ENCODE data around the gene NEDD9. TPM values are rescaled to one million over a fixed set of nuclear protein-coding genes. Genes with fewer than 3 reads are reported as not detected.

NEDD9 gene
- total RNA-seq, 2 donors from 2014 or later, result 63.5 to 64.9 TPM

GRCh38 chr6:11152581-11152980 is 79.9 kb downstream of the NEDD9 start:
- peaks cover 4% of the 10 kb centered on the region for H3K36me3 Mint-ChIP-seq (ENCODE audit: low read depth)
- peaks cover 10% of the 10 kb centered on the region for H3K4me1 Mint-ChIP-seq
- no peak overlapping the region for H3K4me3 Mint-ChIP-seq
- no peaks in the 10 kb centered on the region for H3K9me3 ChIP-seq (ENCODE audit: control insufficient read depth, low read length, poor library complexity, severe bottlenecking)
- H3K27ac Mint-ChIP-seq, result no peak overlapping the region
- no peaks in the 10 kb centered on the region for H3K27me3 Mint-ChIP-seq
- DNase-seq (no peak), ATAC-seq (no peak)

GRCh38 chr6:11151488-11151887 is 81.0 kb downstream of the NEDD9 start:
- DNase-seq (no peak), ATAC-seq (no peak)
- peaks cover 10% of the 10 kb centered on the region for H3K4me1 Mint-ChIP-seq
- peaks cover 4% of the 10 kb centered on the region for H3K36me3 Mint-ChIP-seq (ENCODE audit: low read depth)
- no peak overlapping the region for H3K27ac Mint-ChIP-seq
- no peak overlapping the region for H3K4me3 Mint-ChIP-seq
- H3K9me3 ChIP-seq (ENCODE audit: control insufficient read depth, low read length, poor library complexity, severe bottlenecking), result no peaks in the 10 kb centered on the region
- no peaks in the 10 kb centered on the region for H3K27me3 Mint-ChIP-seq

- Mint-ChIP-seq H3K4me3 (no peak overlapping the region), H3K27ac (no peak overlapping the region), H3K4me1 (peaks cover 8% of the 10 kb centered on the region), H3K27me3 (no peaks in the 10 kb centered on the region), H3K36me3 (ENCODE audit: low read depth) (peaks cover 4% of the 10 kb centered on the region)
- DNase-seq (no peak), ATAC-seq (no peak)
- H3K9me3 ChIP-seq (ENCODE audit: control insufficient read depth, low read length, poor library complexity, severe bottlenecking), result no peaks in the 10 kb centered on the region
Observed at GRCh38 chr6:11149551-11149950, 82.9 kb downstream of the NEDD9 start.

DNA sequence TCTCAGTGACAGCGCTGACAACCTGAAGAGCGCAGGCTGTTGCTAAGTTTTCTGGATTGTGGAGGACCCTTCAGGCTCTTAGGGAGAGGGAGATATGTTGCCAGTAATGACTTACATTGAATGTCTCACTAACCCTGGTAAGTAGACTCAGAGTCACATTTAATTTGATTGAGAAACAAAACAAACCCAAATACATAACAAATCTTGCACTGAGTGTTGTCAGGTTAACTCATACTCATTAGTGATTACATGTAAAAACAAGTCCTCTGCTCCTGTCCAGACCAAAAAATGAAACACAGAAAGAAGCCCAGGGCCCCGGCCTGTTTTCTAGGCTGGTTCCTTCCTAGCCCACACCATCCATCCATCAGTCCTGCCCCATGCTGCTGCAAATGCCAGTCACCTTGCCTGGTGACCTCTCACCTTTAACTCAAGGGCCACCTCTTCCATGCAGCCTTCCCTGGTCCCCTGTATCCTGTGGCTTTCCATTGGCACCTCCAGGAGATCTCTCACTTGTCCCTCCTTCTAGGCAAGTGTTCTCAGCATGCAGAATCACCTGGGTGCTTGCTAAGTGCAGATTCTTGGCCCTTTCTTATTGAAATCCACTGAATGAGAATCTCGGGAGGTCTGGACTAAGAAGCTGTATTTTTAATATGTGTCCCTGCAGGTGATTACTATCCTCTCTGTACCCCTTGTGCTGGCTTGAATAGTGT is 86.2 kb downstream of the NEDD9 start:
- Mint-ChIP-seq H3K4me1 (peaks cover 9% of the 10 kb centered on the region), H3K27ac (no peak overlapping the region), H3K4me3 (no peak overlapping the region), H3K27me3 (no peaks in the 10 kb centered on the region), H3K36me3 (ENCODE audit: low read depth) (peaks cover 2% of the 10 kb centered on the region)
- no peaks in the 10 kb centered on the region for H3K9me3 ChIP-seq (ENCODE audit: control insufficient read depth, low read length, poor library complexity, severe bottlenecking)
- ATAC-seq, result no peak
- no peak for DNase-seq

GRCh38 chr6:11144393-11144851 is 88.0 kb downstream of the NEDD9 start:
- no peak overlapping the region for H3K27ac Mint-ChIP-seq
- peak; percentile 52 to 68 (median 52) for DNase-seq
- H3K4me1 Mint-ChIP-seq, result peaks cover 7% of the 10 kb centered on the region
- H3K36me3 Mint-ChIP-seq (ENCODE audit: low read depth), result no peaks in the 10 kb centered on the region
- no peak overlapping the region for H3K4me3 Mint-ChIP-seq
- no peaks in the 10 kb centered on the region for H3K27me3 Mint-ChIP-seq
- ATAC-seq, result peak; percentile 86
- no peaks in the 10 kb centered on the region for H3K9me3 ChIP-seq (ENCODE audit: control insufficient read depth, low read length, poor library complexity, severe bottlenecking)

DNA sequence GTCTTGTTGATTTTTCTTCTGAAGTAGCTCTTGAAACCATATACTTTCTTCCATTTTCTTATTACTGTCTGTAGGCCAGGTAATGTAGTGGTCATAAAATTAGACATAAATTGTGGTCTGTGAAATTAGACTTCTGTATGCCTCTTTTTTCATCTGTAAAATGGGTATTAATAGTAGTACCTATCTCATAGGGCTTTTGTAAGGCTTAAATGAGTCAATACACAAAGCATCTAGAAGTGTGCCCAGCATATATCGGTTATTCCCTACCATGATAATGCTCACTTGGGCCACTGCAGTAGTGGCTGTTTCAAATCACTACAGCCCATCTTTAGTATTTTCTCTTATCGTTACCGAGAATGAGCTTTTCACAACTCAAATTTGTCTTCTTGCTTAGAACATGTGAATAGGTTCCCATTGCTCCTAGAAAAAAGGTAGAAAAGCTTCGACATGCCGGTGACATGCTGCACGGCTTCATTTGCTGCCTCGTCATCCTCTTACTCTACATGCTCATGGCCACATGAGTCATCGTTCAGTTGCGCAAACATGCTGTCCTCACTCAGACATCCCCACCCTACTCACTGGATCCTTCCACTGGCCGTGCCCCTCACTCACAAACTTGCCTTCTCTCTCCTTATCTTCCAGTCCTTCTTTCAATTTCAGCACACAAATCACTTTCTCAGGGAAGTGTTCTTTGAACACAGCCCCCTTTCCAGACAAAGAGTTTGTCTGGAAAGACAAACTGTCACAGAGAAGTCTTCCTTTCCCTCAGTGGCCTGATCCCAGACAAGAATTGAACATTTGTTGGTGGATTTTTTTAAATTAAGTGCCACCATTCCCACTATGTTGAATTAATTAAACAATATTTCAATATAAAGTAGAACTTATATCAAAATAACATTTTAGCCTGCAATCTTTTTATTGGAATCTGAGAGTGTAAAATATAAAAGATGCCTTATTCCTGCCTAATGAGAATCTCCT is 88.8 kb downstream of the NEDD9 start:
- Mint-ChIP-seq H3K4me3 (no peak overlapping the region), H3K27ac (no peak overlapping the region), H3K36me3 (ENCODE audit: low read depth) (no peaks in the 10 kb centered on the region), H3K4me1 (peaks cover 9% of the 10 kb centered on the region), H3K27me3 (no peaks in the 10 kb centered on the region)
- DNase-seq (no peak), ATAC-seq (no peak)
- no peaks in the 10 kb centered on the region for H3K9me3 ChIP-seq (ENCODE audit: control insufficient read depth, low read length, poor library complexity, severe bottlenecking)

- Mint-ChIP-seq H3K27ac (no peak overlapping the region), H3K36me3 (ENCODE audit: low read depth) (no peaks in the 10 kb centered on the region), H3K27me3 (no peaks in the 10 kb centered on the region), H3K4me3 (no peak overlapping the region), H3K4me1 (peaks cover 9% of the 10 kb centered on the region)
- no peaks in the 10 kb centered on the region for H3K9me3 ChIP-seq (ENCODE audit: control insufficient read depth, low read length, poor library complexity, severe bottlenecking)
- no peak for DNase-seq
- no peak for ATAC-seq
Observed at GRCh38 chr6:11142296-11143027, 90.0 kb downstream of the NEDD9 start.

DNA sequence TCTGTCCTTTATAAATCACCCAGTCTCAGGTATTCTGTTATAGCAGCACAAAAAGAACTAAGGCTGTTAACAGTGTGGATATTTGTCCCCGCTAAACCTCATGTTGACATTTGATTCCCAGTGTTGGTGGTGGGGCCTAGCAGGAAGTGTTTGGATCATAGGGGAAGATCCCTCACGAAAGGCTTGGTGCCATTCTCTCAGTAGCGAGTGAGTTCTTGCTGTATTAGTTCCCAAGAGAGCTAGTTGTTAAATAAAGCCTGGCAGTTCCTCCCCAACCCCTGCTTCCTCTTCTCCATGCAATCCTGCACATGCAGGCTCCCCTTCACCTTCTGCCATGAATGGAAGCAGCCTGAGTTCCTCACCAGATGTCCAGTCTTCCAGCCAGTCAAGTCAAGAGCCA is 91.2 kb downstream of the NEDD9 start:
- Mint-ChIP-seq H3K36me3 (ENCODE audit: low read depth) (no peaks in the 10 kb centered on the region), H3K27me3 (no peaks in the 10 kb centered on the region), H3K27ac (no peak overlapping the region), H3K4me1 (peaks cover 9% of the 10 kb centered on the region), H3K4me3 (no peak overlapping the region)
- DNase-seq, result no peak
- no peak for ATAC-seq
- H3K9me3 ChIP-seq (ENCODE audit: control insufficient read depth, low read length, poor library complexity, severe bottlenecking), result no peaks in the 10 kb centered on the region

DNA sequence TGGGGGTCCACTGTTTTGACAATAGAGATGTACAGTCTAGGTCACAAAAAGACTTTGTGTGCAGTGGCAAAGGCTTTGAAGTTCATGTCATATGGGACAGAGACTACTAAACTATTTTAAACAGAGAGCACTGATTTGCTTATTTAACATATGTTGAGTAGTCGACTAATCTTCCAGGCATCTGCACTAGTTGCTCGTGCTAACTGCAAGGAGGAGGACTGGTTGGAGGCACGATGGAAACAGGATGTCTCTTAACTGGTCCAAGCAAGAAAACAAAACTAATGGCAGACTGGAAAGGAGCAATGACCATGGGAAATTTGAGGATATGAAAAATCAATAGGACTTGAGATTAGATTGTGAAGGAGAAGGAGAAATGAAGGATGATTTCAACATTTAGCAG is 92.4 kb downstream of the NEDD9 start:
- Mint-ChIP-seq H3K4me1 (peaks cover 9% of the 10 kb centered on the region), H3K27me3 (no peaks in the 10 kb centered on the region), H3K27ac (no peak overlapping the region), H3K4me3 (no peak overlapping the region), H3K36me3 (ENCODE audit: low read depth) (peaks cover under 1% of the 10 kb centered on the region)
- ATAC-seq, result no peak
- no peak for DNase-seq
- H3K9me3 ChIP-seq (ENCODE audit: control insufficient read depth, low read length, poor library complexity, severe bottlenecking), result no peaks in the 10 kb centered on the region

DNA sequence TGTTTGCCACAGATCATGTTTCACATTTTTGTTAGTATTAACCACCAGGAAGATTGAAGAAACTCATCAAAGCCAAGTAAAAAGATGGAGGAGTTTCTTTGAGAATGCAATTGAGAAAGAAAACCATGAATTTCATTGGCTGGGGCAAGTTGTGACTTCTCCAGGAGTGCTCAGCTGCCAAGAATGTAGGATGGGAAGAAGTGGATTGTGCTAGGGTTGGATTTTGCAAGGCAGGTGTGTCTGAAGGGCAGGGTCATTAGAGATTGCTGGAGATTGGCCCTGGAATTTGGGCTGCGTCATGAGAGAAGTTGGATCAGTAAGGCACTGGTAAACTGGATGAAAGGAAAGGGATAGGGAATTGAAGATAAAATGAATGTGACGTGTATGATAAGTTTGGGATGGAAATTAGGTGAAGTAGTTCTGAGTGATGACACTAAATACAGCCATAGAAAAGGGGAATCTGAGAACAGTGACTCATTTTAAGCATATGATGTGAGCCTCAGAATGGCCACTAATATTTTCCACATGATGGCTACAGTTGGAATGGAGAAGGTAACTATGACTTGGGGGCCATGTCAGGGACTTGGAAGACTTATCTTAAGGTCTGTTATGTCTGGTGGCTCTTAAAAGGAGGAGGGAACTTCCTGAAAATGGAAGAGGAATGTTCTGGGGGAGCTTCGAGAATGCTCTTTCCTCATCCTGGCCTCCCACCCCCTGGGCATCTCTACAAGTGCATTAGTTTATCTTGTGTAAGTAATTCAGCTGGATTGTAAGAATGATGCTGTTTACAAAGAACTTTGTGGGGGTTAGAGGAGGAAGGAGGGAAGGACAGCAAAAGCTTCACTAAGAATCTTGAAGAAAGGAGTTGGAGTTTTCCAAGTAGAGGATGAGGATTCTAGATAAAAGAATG is 93.2 kb downstream of the NEDD9 start:
- ATAC-seq (no peak), DNase-seq (no peak)
- H3K9me3 ChIP-seq (ENCODE audit: control insufficient read depth, low read length, poor library complexity, severe bottlenecking), result no peaks in the 10 kb centered on the region
- Mint-ChIP-seq H3K36me3 (ENCODE audit: low read depth) (peaks cover 4% of the 10 kb centered on the region), H3K4me3 (no peak overlapping the region), H3K27ac (no peak overlapping the region), H3K4me1 (peaks cover 6% of the 10 kb centered on the region), H3K27me3 (no peaks in the 10 kb centered on the region)

DNA sequence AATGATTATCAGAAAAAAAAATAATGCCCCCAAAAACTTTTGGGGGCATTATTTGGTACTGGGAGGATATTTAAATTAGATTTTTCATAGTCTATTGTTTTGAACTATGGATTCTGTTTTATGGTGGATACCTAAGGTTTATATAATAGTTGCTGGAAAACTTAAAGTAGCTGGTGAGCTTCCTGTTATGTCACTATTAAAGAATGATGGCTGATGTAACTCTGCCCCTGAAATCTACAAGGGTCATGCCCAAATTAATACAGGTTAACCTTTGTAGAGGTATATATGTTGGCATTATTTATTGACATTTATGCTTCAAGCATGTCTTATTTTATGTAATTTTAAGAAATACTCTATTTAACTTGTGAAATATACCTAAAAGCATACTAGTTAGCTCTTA is 95.7 kb downstream of the NEDD9 start:
- H3K4me1 Mint-ChIP-seq, result peaks cover 5% of the 10 kb centered on the region
- H3K4me3 Mint-ChIP-seq, result no peak overlapping the region
- no peaks in the 10 kb centered on the region for H3K27me3 Mint-ChIP-seq
- H3K27ac Mint-ChIP-seq, result no peak overlapping the region
- peaks cover 4% of the 10 kb centered on the region for H3K36me3 Mint-ChIP-seq (ENCODE audit: low read depth)
- DNase-seq, result no peak
- no peak for ATAC-seq
- H3K9me3 ChIP-seq (ENCODE audit: control insufficient read depth, low read length, poor library complexity, severe bottlenecking), result no peaks in the 10 kb centered on the region
